HG03064 (cell line): ENCODE data around the gene ADAMTSL3.
"Not testable (repeated sequence)": the region's sequence is repeated elsewhere in the genome, so short reads cannot be mapped to it uniquely, and the experiment has no call there.

ENCODE experiments used
- ATAC-seq: cut with Tn5 transposase; IDR thresholded peaks from one replicate; pipeline ENCODE4 v1.9.1; 2021; ENCODE audit warnings: low read depth; ENCODE audit not compliant: unreplicated experiment

ADAMTSL3 gene

GRCh38 chr15:83999396-84000135, 345.6 kb downstream of the ADAMTSL3 start:
- ATAC-seq = no peak

- no peak for ATAC-seq
Measured at GRCh38 chr15:84001037-84001436, 347.1 kb downstream of the ADAMTSL3 start.

- ATAC-seq = no peak
Measured at GRCh38 chr15:84001655-84002054, 347.7 kb downstream of the ADAMTSL3 start.

GRCh38 chr15:84003791-84004503, 350.0 kb downstream of the ADAMTSL3 start:
- no peak for ATAC-seq

GRCh38 chr15:84006421-84006820, 352.5 kb downstream of the ADAMTSL3 start:
- ATAC-seq = no peak

GRCh38 chr15:84009616-84010015, 355.7 kb downstream of the ADAMTSL3 start:
- ATAC-seq = no peak

- no peak for ATAC-seq
Measured at GRCh38 chr15:84010246-84010645, 356.3 kb downstream of the ADAMTSL3 start.

- no peak for ATAC-seq
Measured at GRCh38 chr15:84016371-84016770, 362.4 kb downstream of the ADAMTSL3 start.

- ATAC-seq = no peak
Measured at GRCh38 chr15:84022516-84022915, 368.6 kb downstream of the ADAMTSL3 start.

- ATAC-seq = no peak
Measured at GRCh38 chr15:84023636-84024035, 369.7 kb downstream of the ADAMTSL3 start.

- ATAC-seq = no peak
Measured at GRCh38 chr15:84033793-84034553, 380.1 kb downstream of the ADAMTSL3 start.

GRCh38 chr15:84034578-84035398, 380.9 kb downstream of the ADAMTSL3 start:
- no peak for ATAC-seq

GRCh38 chr15:84035399-84035766, 381.5 kb downstream of the ADAMTSL3 start:
- ATAC-seq = no peak

- ATAC-seq = no peak
Measured at GRCh38 chr15:84037301-84037700, 383.4 kb downstream of the ADAMTSL3 start.

- not testable (repeated sequence) for ATAC-seq
Measured at GRCh38 chr15:84042434-84043056, 388.6 kb downstream of the ADAMTSL3 start.

- no peak for ATAC-seq
Measured at GRCh38 chr15:84046064-84046637, 392.2 kb downstream of the ADAMTSL3 start.

- not testable (repeated sequence) for ATAC-seq
Measured at GRCh38 chr15:84049480-84049879, 395.6 kb downstream of the ADAMTSL3 start.

- ATAC-seq = no peak
Measured at GRCh38 chr15:84050076-84050475, 396.2 kb downstream of the ADAMTSL3 start.

- ATAC-seq = not testable (repeated sequence)
Measured at GRCh38 chr15:84051146-84051545, 397.2 kb downstream of the ADAMTSL3 start.

GRCh38 chr15:84054544-84054943, 400.6 kb downstream of the ADAMTSL3 start:
- not testable (repeated sequence) for ATAC-seq
